ENCODE data around the gene SLC35A1.

SLC35A1 gene

DNA sequence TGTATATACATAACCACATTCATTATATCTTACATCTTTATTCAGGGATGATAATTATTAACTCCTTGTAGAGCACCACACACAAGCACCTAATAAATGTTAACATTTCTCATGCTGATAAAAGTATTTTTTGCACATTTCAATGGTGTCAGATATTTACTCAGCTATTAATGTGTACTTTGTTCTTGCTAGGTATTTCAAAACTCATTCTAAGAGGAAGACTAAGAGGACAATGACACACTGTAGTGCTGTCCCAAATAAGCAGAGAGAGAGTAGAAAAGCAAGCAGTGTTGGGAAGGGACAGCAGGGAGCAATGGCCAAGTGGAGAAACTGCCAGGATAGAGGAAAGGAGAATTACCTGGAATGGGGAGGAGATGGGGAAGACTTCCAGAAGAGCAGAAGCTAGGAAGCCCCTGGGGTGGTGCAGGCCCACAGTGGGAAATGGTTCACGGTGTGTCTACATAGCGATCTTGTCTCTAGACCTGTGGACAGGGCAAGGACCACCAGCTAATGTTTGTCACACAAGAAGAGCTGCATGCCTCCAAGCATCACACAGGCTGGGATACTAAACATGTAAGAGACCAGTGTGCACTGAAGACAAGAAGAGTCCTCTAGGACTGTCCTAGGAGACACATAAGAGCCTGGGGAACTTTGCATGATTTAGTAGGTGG, 61.7 kb downstream of the SLC35A1 start:
- DNase-seq, result no peak

DNA sequence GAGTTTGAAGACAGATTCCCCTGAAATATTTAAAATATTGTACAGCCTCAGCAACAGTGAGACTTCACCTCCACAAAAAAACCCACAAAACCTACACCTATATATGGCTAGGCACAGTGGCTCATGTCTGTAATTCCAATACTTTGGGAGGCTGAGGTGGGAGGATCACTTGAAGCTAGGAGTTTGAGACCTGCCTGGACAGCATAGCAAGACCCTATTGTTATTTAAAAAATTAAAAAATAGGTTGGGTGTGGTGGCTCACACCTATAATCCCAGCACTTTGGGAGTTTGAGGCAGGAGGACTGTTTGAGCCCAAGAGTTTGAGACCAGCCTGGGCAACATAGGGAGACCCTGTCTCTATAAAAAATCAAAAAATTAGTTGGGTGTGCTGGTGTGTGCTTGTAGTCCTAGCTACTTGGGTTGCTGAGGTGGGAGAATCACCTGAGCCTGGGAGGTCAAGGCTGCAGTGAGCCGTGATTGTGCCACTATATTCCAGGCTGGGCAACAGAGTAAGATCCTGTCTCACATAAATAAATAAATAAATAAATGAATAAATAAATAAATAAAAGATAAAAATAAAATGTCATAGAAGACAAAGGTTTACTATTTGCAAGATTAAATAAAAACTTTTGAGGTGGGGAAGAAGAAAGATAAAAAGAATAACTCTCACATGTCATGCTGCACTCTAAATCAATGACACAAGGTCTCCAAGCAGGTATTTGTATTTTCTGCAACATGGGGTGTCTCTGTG, 65.9 kb downstream of the SLC35A1 start:
- no peak for DNase-seq

DNA sequence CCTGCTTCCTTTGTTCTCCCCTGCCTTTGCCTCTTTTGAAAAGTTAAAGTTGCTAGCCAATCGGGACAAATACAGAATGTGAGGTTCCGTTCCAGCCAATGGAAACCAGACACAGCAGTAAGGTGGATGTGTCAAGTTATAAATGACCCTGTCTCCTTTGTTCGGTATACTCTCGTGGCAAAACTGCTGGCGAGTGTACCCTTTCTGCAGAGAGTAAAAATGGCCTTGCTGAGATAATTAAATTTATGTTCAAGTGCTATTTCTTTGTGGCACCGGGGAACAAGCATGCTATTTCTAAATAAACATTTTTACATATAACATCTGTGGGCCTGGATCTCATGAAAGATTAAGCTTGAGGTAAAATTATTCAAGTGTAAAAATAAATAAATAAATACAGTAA, 66.8 kb downstream of the SLC35A1 start:
- DNase-seq, result no peak

DNA sequence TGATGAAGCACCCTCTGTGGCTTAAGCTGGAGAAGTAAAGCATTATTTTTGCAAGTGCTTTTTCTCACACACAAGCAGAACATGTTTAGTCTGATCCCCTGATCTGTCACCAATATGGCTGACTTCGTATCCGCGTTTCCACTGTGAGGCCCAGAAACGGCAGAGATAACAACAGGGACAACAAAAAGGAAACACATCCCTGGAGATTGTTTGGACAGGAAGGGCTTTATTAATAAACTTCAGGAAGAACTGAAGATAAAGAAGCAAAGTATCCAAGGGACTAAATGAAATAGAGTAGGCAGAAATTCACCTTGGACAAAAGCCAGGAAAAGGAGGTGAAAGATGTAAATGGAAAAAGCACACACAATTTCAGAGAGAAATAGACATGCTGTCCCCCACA, 67.8 kb downstream of the SLC35A1 start:
- no peak for DNase-seq

DNA sequence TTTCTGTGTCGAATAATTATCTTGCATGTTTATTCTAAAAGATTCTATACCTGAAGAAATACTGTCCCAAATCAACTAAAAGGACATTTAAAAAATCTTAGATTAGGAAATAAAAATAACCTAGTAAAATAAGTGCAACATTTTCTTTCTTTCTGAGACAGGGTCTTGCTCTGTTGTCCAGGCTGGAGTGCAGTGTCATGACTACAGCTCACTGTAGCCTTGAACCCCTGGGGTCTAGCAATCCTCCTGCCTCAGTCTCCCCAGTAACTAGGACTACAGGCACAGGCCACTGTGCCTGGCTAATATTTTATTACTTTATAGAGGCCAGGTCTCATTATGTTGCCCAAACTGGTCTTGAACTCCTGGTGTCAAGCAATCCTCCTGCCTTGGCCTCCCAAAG, 68.3 kb downstream of the SLC35A1 start:
- DNase-seq, result no peak

DNA sequence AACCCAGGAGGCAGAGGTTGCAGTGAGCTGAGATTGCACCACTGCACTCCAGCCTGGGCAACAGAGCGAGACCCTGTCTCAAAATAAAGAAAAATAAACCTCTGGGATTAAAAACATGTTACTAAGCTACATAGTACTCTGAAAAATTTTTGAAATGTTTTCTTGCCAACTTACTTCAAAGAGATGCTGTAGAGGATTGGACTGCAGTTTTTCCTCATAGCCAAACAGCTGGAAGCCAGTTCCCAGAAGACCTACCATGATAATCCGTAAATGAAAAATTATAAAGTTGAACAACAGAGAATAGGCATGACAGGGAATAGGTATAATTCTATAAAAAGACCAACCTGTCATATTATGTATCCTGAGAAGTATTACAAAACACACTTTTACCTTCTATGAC, 69.0 kb downstream of the SLC35A1 start:
- no peak for DNase-seq

DNA sequence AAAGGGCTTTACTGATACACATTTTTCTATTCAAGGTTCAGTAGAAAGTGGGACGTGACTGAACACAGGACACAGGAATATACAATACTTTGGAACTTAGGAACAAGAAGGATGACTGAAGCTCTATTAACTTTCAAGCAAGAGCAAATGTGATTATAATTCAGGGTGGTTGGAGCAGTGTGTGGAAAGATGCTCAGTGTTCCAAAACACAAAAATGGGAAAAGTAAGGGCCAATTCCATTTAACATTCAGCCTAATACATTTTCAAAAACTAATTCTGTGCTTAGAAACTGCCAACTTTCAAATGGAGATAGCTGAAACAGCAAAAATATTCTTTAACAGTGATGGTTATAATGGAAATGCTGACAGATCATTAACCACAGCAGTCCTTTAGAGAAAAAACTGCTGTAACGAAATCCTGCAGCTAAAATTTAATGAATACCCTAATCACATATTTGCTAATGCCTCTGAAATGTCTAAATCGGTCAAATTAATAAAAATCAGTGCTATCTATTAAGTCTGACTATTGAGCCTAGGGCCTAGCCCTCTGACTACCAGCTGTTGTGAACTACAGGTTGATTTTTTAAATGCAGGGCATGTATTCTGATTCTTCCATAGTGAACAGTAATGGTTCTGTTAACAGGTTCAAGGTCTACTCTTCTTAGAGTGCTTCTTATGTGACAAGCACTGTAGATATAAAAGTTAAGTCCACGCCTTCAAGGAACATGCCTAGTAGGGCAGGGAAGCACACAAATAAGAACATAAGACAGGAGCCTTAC, 71.1 kb downstream of the SLC35A1 start:
- no peak for DNase-seq

DNA sequence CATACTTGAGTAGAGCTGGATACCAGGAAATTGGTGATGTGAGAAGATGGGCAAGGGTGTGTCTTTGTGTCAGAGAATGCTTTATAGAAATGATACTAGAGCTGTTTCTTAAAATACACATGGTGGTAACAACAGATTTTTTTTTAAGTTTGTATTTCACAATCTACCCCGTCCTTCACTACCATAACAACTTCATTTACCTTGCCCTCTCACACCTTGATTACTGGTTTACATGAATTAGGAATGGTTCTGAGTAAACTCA, 71.6 kb downstream of the SLC35A1 start:
- DNase-seq, result no peak

DNA sequence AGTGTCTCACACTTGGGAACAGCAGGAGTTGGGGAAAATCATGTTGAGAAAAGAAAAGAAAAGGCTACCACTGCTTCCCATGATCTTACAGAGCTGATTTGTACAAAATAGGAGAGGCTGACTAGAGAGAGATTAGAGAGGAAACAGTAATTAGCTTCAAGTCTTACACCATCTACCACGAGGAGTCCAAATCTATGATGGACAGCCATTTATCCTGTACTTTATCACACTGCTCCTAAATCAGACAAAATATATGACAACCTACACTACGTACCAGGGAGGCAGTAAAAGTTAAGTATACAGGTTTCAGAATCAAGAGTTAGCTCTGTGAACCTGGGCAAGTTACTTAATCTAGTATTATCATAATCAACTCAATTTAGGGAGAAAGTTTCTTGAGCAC, 79.0 kb downstream of the SLC35A1 start:
- no peak for DNase-seq

DNA sequence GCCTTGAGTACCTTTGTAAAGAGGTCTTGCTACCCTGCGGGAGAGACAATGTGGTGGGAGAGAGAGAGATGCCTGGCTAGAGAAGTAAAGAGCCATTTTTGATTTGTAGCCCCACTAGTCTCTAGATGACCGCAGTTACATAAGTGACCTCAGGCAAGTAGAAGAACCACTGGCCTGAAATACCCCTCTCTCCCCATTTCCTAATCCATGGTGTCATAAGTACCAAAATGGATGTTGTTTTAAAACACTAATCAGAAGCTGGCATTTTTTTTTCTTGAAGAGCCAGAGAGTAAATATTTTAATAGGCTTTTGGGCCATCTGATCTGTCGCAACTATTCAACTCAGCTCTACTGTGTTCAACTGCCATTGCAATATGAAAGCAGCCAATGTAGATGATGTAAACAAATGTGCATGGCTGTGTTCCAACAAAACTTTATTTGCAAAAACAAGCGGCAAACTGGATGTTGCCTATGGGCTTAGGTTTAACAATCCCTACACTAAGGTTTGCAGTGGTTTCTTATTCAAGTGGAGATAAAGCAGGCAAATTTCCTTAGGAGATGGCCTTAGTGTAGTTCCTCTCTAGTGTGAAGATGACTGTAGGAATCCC, 80.5 kb downstream of the SLC35A1 start:
- no peak for DNase-seq

DNA sequence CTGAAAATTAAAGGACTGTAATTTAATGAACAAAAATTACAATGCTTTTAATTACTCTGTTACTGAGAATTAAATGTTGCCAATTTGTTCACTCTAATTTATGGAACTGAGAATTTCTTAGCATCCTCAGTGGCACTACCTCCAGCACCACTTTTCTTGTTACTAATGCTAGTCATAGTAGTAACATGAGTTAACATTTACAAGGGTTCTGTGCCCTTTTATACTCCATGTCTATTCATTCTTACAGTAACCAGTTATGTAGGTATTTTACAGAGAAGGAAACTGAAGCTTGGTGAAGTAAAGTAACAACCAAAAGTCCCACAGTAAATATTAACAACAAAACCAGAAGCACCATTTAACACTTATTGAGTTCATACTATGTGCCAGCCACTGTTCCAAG, 82.7 kb downstream of the SLC35A1 start:
- DNase-seq, result no peak

DNA sequence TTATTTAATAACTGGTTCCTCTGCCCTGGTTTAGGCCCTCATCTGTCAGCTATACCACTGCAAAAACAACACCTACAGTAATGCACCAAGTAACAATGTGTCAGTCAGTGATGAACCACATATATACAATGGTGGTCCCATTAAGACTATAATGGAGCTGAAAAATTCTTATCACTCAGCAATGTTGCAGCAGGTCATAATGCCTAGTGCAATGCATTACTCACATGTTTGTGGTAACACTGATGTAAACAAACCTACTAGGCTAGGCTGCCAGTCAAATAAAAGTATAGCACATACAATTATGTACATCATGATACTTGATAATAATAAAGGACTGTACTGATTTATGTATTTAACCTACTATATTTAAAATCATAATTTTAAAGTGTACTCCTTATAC, 85.7 kb downstream of the SLC35A1 start:
- no peak for DNase-seq

DNA sequence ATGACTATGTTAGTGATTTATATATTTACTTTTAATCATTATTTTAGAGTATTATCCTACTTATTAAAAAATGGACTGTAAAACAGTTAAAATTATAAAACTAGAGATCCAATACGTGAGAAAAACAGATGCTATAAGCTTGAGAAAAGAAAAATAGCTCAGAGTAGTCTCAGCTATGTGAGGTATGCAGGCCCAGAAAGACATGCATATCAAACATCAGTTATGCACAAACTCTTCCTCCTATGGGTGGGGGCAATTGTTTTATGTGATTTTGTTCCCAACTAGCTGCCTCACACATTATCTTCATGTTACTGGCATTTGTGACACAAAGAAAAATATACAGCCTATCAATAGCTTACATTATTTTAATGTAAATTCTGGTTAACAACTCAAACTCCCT, 88.2 kb downstream of the SLC35A1 start:
- DNase-seq, result no peak
